ENCODE measurements around the gene MYH11.
"Not testable (repeated sequence)": the region's sequence is repeated elsewhere in the genome, so short reads cannot be mapped to it uniquely, and the experiment has no call there.

MYH11 gene

GRCh38 chr16:15699819-15700218, 157.0 kb downstream of the MYH11 start:
- Mint-ChIP-seq H3K4me3 (no peak overlapping the region), H3K36me3 (no peaks in the 10 kb centered on the region), H3K27me3 (no peaks in the 10 kb centered on the region)

GRCh38 chr16:15694499-15694898, 162.3 kb downstream of the MYH11 start:
- no peak overlapping the region for H3K4me3 Mint-ChIP-seq
- peaks cover 9% of the 10 kb centered on the region for H3K36me3 Mint-ChIP-seq
- H3K27ac Mint-ChIP-seq = no peak overlapping the region
- no peaks in the 10 kb centered on the region for H3K9me3 Mint-ChIP-seq
- no peaks in the 10 kb centered on the region for H3K27me3 Mint-ChIP-seq
- H3K4me1 Mint-ChIP-seq = no peaks in the 10 kb centered on the region

More at GRCh38 chr16:15699819-15700218, 157.0 kb downstream of the MYH11 start:
- peaks cover 19% of the 10 kb centered on the region for H3K4me1 Mint-ChIP-seq
- H3K27ac Mint-ChIP-seq = no peak overlapping the region
- H3K9me3 Mint-ChIP-seq = no peaks in the 10 kb centered on the region

- H3K4me3 Mint-ChIP-seq, H3K9me3 Mint-ChIP-seq, H3K27ac Mint-ChIP-seq, H3K4me1 Mint-ChIP-seq, H3K27me3 Mint-ChIP-seq: not testable (repeated sequence)
- H3K36me3 Mint-ChIP-seq = peaks cover 13% of the 10 kb centered on the region
Observed at GRCh38 chr16:15692508-15692907, 164.3 kb downstream of the MYH11 start.

- Mint-ChIP-seq H3K36me3 (peaks cover 15% of the 10 kb centered on the region), H3K27me3 (no peaks in the 10 kb centered on the region), H3K9me3 (no peaks in the 10 kb centered on the region), H3K4me1 (no peaks in the 10 kb centered on the region), H3K27ac (no peak overlapping the region), H3K4me3 (no peak overlapping the region)
Observed at GRCh38 chr16:15691046-15691445, 165.8 kb downstream of the MYH11 start.

- H3K4me3 Mint-ChIP-seq = no peak overlapping the region
- H3K27ac Mint-ChIP-seq = no peak overlapping the region
- peaks cover 15% of the 10 kb centered on the region for H3K36me3 Mint-ChIP-seq
- H3K4me1 Mint-ChIP-seq = no peaks in the 10 kb centered on the region
- no peaks in the 10 kb centered on the region for H3K27me3 Mint-ChIP-seq
- no peaks in the 10 kb centered on the region for H3K9me3 Mint-ChIP-seq
Observed at GRCh38 chr16:15690296-15690695, 166.5 kb downstream of the MYH11 start.

- H3K4me3 Mint-ChIP-seq = no peak overlapping the region
- peaks cover 13% of the 10 kb centered on the region for H3K36me3 Mint-ChIP-seq
- no peaks in the 10 kb centered on the region for H3K27me3 Mint-ChIP-seq
- H3K9me3 Mint-ChIP-seq = no peaks in the 10 kb centered on the region
- no peaks in the 10 kb centered on the region for H3K4me1 Mint-ChIP-seq
- H3K27ac Mint-ChIP-seq = no peak overlapping the region
Observed at GRCh38 chr16:15689290-15689689, 167.5 kb downstream of the MYH11 start.

- peaks cover 8% of the 10 kb centered on the region for H3K36me3 Mint-ChIP-seq
- H3K27ac Mint-ChIP-seq = no peak overlapping the region
Observed at GRCh38 chr16:15686287-15686686, 170.5 kb downstream of the MYH11 start.

GRCh38 chr16:15682105-15682570, 174.7 kb downstream of the MYH11 start:
- Mint-ChIP-seq H3K9me3 (no peaks in the 10 kb centered on the region), H3K4me3 (no peak overlapping the region), H3K27ac (peak overlapping the region; percentile 32), H3K27me3 (no peaks in the 10 kb centered on the region), H3K4me1 (peaks cover 9% of the 10 kb centered on the region), H3K36me3 (peaks cover 12% of the 10 kb centered on the region)

More at GRCh38 chr16:15686287-15686686, 170.5 kb downstream of the MYH11 start:
- Mint-ChIP-seq H3K9me3 (no peaks in the 10 kb centered on the region), H3K4me3 (no peak overlapping the region), H3K27me3 (no peaks in the 10 kb centered on the region), H3K4me1 (peaks cover 5% of the 10 kb centered on the region)

- Mint-ChIP-seq H3K4me1 (peaks cover 41% of the 10 kb centered on the region), H3K27ac (no peak overlapping the region), H3K4me3 (no peak overlapping the region), H3K9me3 (no peaks in the 10 kb centered on the region), H3K27me3 (no peaks in the 10 kb centered on the region), H3K36me3 (peaks cover 14% of the 10 kb centered on the region)
Observed at GRCh38 chr16:15677447-15677846, 179.4 kb downstream of the MYH11 start.

- H3K4me1 Mint-ChIP-seq = peaks cover 45% of the 10 kb centered on the region
- no peaks in the 10 kb centered on the region for H3K9me3 Mint-ChIP-seq
- no peak overlapping the region for H3K27ac Mint-ChIP-seq
- H3K36me3 Mint-ChIP-seq = peaks cover 14% of the 10 kb centered on the region
- no peaks in the 10 kb centered on the region for H3K27me3 Mint-ChIP-seq
- no peak overlapping the region for H3K4me3 Mint-ChIP-seq
Observed at GRCh38 chr16:15676506-15676905, 180.3 kb downstream of the MYH11 start.

GRCh38 chr16:15674571-15674970, 182.3 kb downstream of the MYH11 start:
- Mint-ChIP-seq H3K9me3 (no peaks in the 10 kb centered on the region), H3K27me3 (no peaks in the 10 kb centered on the region), H3K4me3 (no peak overlapping the region), H3K27ac (peak overlapping the region; percentile 94), H3K36me3 (peaks cover 16% of the 10 kb centered on the region), H3K4me1 (peaks cover 47% of the 10 kb centered on the region)

- Mint-ChIP-seq H3K27me3 (no peaks in the 10 kb centered on the region), H3K9me3 (no peaks in the 10 kb centered on the region), H3K4me1 (peaks cover 44% of the 10 kb centered on the region), H3K4me3 (peak overlapping the region; percentile 77), H3K36me3 (peaks cover 9% of the 10 kb centered on the region), H3K27ac (peak overlapping the region; percentile 94)
Observed at GRCh38 chr16:15672514-15673167, 184.2 kb downstream of the MYH11 start.

- not testable (repeated sequence) for H3K9me3 Mint-ChIP-seq, H3K27me3 Mint-ChIP-seq, H3K36me3 Mint-ChIP-seq
- Mint-ChIP-seq H3K27ac (peak overlapping the region; percentile 94), H3K4me3 (peak overlapping the region; percentile 77), H3K4me1 (peaks cover 44% of the 10 kb centered on the region)
Observed at GRCh38 chr16:15672127-15672513, 184.7 kb downstream of the MYH11 start.

GRCh38 chr16:15671530-15672117, 185.2 kb downstream of the MYH11 start:
- Mint-ChIP-seq H3K27ac (peak overlapping the region; percentile 94), H3K4me1 (peaks cover 42% of the 10 kb centered on the region), H3K9me3 (no peaks in the 10 kb centered on the region), H3K4me3 (no peak overlapping the region), H3K27me3 (no peaks in the 10 kb centered on the region), H3K36me3 (peaks cover 10% of the 10 kb centered on the region)

GRCh38 chr16:15667091-15667742, 189.6 kb downstream of the MYH11 start:
- H3K4me3 Mint-ChIP-seq = no peak overlapping the region
- H3K9me3 Mint-ChIP-seq = no peaks in the 10 kb centered on the region
- peaks cover 8% of the 10 kb centered on the region for H3K36me3 Mint-ChIP-seq
- no peaks in the 10 kb centered on the region for H3K27me3 Mint-ChIP-seq
- H3K27ac Mint-ChIP-seq = no peak overlapping the region
- H3K4me1 Mint-ChIP-seq = peaks cover 21% of the 10 kb centered on the region

- H3K36me3 Mint-ChIP-seq = peaks cover 13% of the 10 kb centered on the region
- H3K27me3 Mint-ChIP-seq = no peaks in the 10 kb centered on the region
- peaks cover 26% of the 10 kb centered on the region for H3K4me1 Mint-ChIP-seq
- H3K4me3 Mint-ChIP-seq = no peak overlapping the region
- H3K27ac Mint-ChIP-seq = no peak overlapping the region
- no peaks in the 10 kb centered on the region for H3K9me3 Mint-ChIP-seq
Observed at GRCh38 chr16:15665107-15665506, 191.7 kb downstream of the MYH11 start.

Measured in activated naive CD4-positive, alpha-beta T cell treated with anti-CD3 and anti-CD28 coated beads, Interleukin-2, amount 50 U/mL, for 24 hours (primary cell).